Cortex of kidney (tissue), 1 donor: ENCODE data around the gene MVD.

Experiments used
- DNase-seq: peaks from one replicate; lab custom pipeline; 2025; lab: John Stamatoyannopoulos, UW

Gene MVD

GRCh38 chr16:88655053-88655732 lies 7.7 kb downstream of the MVD start:
- DNase-seq = no peak

GRCh38 chr16:88654363-88655052 lies 8.4 kb downstream of the MVD start:
- no peak for DNase-seq

- no peak for DNase-seq
Measured at GRCh38 chr16:88653596-88654362, 9.1 kb downstream of the MVD start.

GRCh38 chr16:88653101-88653500 lies 9.8 kb downstream of the MVD start:
- no peak for DNase-seq

GRCh38 chr16:88652762-88653063 lies 10.2 kb downstream of the MVD start:
- DNase-seq = no peak

- no peak for DNase-seq
Measured at GRCh38 chr16:88651989-88652761, 10.7 kb downstream of the MVD start.

DNA sequence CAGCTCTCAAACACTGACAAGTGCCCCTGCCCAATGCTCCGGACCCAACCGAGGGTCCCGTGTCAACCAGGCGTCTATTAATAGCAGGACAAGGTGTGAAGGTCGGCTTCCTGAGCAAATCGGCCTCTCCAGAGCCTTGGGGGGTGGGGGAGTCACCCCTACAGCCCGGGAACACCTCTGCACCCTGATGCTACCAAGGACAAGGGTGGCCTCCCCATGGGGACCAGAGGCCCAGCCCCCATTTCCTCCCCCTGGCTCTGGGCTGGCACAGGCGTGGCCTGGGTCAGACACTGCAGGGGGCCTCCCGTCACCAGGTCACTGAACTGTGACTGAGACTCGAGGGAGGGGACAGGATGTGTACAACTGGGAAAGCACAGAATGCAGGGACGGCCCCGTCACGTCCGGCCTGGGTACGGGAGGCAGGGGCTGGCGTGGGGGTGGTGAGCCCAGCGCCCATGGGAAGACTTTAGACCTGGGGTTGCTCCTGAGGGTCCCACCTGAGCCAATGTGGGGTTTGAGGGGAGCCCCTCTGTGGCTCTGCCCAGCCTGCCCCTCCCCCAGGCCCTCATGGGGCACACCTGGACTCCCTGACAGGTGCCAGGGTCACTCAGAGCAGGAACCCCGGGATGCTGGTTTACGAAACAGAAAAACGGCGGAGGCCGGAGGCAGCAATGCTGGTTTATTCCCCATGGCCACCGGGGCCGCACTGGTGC lies 11.5 kb downstream of the MVD start:
- no peak for DNase-seq

GRCh38 chr16:88650749-88651275 lies 12.1 kb downstream of the MVD start, which contains the start of gene CYBA:
Gene CYBA, minus strand, starts transcription at chr16:88651053. Its CDS starts 40 bp downstream, at chr16:88651013.
- no peak for DNase-seq

- DNase-seq = no peak
Measured at GRCh38 chr16:88649924-88650748, 12.8 kb downstream of the MVD start.

- DNase-seq = no peak
Measured at GRCh38 chr16:88649195-88649923, 13.5 kb downstream of the MVD start.

DNA sequence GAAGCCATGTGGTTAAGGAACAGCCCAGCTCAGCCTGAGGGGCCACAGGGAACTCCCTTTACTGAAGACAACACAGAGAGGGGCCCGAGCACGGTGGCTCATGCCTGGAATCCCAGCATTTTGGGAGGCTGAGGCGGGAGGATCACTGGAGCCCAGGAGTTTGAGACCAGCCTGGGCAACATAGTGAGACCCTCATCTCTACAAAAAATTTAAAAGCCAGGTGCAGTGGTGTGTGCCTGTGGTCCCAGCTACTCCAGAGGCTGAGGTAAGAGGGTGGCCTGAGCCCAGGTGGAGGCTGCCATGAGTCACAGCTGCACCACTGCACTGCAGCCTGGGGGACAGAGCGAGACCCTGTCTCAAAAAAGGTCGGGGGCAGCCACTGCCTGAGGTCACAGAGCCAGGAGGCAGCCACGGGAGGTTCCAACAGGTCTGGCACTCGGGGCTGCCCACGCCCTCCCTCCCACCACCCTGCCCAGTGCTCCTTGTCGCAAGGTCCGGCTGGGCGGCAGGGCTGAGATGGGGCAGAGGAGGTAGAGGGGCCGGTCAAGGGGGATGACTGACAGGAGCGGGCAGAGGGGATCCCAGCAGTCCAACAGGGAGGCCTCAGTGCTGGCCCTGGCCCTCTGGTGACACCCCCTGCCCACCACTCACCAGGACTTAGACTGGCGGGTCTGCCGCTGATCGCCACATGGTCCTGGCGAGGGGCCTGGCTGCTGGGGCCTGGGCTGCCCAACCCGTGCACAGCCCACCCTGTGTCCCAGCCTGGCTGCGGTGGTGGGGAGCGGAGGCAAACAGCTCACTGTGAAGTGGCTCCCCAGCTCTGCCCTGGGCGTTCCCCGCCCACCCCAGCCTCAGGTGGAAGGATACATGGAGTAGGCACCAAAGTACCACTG lies 15.5 kb downstream of the MVD start:
- no peak for DNase-seq

DNA sequence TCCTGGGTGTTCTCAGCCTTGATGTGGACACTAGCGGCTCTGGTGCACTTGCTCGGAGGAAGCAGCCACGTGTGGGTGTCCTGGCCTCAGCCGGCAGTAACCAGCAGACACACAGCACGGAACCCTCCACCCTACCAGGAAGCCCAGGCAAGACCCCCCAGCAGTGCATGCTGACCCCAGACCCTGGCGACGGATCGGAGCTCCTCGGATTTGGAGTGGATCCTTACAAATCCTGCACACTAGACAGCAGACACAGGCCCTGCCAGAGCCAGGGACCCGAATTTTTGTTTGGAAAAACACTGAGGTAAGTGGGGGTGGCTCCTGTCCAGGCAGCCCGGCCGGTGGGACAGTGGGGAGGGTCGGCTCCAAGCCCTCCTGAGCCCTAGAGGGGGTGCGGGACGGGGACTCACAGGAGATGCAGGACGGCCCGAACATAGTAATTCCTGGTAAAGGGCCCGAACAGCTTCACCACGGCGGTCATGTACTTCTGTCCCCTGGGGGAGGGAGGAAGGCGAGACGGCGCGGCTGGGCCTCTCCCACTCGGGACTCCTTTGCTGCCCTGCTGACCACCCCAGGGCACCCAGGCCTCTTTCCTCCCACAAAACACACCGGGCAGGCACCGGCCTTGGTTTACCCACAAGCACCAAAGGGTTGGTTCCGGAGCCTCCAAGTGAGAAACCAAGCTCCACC lies 16.4 kb downstream of the MVD start:
- no peak for DNase-seq

DNA sequence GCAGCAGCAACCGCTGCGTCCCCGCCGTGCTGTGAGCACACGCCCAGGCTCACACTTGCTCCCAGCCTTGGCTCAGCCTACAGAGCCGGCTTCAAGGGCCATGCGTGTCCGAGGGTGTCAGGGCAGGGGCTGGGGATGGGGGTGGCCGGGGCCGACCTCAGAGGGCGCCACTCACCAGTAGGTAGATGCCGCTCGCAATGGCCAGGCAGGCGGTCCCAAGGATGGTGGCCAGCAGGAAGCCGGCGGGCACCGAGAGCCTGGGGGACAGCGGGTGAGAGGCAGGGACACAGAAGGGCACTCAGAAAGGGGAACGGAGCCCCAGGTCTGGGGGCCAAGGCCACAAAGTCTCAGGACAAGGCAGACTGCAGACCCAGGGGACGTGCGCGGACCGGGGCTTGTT lies 16.9 kb downstream of the MVD start:
- DNase-seq = no peak

DNA sequence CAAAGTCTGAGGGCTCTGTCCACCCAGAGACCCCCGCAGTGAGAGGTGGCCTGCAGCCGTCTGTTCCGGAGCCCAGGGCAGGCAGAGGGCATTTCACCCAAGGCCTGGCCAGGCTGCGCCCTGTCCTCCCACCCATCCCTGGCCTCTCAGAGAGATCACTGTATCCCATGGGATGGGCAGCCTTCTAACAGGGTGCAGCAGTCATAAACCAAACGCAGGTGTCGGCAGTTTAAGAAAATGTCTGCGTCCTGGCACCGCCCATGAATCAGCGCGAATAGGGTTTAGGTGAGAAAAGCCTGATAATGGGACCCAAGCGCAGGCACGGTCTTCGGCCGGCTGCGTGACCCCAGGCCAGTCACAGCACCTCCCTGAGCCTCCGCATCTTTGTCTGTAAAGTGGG lies 17.4 kb downstream of the MVD start:
- DNase-seq = no peak

GRCh38 chr16:88643644-88643932 lies 19.3 kb downstream of the MVD start:
- no peak for DNase-seq

- DNase-seq = no peak
Measured at GRCh38 chr16:88642881-88643643, 19.8 kb downstream of the MVD start.

GRCh38 chr16:88640498-88641247 lies 22.2 kb downstream of the MVD start:
- no peak for DNase-seq
